Subcutaneous adipose tissue (tissue), 4 donors: ENCODE results near the gene HDAC8. TPM values are rescaled to one million over a fixed set of nuclear protein-coding genes. Genes with fewer than 3 reads are reported as not detected.

Experiments
- CTCF ChIP-seq: fragments of 450-650 bp; IDR thresholded peaks from one replicate; pipeline ENCODE4 v1.5.1; 2016; ENCODE audit warnings: low read depth, mild to moderate bottlenecking, control low read depth, antibody characterized with exemption, moderate library complexity
- total RNA-seq, 4 donors: library from RNA; depleted of rRNA; stranded (reverse); fragments of >200 nt; gene quantifications; one replicate each; pipeline ENCODE4 v1.1.0, GENCODE V29; 2016

Gene HDAC8
- total RNA-seq, 4 donors from 2014 or later = 26.2 to 34.0 (median 31.5) TPM

- no peak for TF ChIP-seq CTCF
These were observed 105.5 kb downstream of the HDAC8 start for GRCh38 chrX:72467135-72467534.

DNA sequence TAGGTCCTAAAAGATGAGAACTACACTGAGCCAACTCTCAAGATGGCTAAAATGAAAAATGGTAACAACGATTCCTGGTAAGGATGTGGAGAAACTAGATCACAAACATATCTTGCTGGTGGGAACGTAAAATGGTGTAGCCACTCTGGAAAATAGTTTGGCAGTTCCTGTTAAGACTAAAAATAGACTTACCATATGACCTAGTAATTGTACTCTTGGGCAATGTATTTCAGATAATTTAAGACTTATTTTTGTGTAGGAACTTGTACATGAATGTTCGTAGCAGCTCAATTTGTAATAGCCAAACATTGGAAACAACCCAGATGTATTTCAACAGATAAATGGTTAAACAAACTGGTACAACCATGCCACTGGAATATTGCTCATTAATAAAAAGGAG is 106.2 kb downstream of the HDAC8 start:
- no peak for TF ChIP-seq CTCF

GRCh38 chrX:72465889-72466288 is 106.8 kb downstream of the HDAC8 start:
- no peak for TF ChIP-seq CTCF

DNA sequence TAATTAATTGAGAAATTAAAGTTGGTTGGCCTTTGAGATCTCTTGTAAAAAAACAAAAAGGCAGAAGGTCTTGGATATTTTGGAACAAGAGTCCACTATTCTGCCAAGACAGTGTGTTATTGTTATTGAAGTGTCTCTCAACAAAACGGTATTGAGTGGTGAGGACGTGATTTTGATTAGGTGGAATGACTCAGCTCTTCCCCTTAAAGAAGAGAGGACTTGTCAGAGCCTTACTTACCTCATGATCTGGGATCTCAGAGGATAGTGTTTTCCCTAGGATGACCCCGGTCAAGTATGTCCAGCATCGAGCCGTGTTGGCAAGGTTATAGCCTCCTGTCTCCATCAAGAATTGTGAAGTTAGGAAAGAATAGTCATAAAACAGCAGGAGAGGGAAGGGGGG is 110.9 kb downstream of the HDAC8 start:
- TF ChIP-seq CTCF = no peak

DNA sequence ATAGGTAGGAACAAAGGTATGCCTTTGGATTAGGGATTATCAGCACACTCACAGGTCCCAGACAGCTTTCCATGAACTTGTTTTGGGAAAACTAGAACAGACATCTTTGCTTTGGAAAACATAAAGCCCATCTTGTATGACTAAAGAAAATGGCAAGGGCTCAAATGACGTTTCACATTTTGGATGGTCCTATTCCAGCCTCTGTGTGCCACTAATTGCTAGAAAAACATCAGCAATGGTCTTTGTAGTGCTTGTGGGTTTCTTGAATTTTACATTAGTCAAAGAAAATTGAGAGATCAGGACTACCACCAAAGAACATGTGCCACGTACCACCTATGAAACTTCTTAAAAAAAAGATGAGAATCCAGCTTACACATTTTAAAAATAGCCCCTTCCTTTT is 111.4 kb downstream of the HDAC8 start:
- TF ChIP-seq CTCF = no peak

DNA sequence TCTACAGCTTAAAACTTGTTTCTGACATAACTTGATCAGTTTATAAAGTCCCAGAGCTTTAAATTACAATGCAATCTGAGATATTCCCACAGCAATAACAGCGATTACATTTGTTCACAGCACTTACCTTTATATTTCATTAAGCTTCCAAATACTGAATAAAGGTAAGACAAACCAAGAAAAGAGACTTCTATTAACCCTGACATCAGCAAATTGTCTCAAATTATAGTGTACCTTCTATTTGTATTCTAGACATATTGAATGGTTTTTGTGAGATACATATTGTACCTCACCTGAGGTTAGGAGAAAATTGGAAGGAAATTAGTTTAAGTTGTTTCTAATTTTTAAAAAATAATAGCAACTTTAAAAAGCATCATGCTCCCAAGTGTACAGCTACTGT is 111.9 kb downstream of the HDAC8 start:
- no peak for TF ChIP-seq CTCF

DNA sequence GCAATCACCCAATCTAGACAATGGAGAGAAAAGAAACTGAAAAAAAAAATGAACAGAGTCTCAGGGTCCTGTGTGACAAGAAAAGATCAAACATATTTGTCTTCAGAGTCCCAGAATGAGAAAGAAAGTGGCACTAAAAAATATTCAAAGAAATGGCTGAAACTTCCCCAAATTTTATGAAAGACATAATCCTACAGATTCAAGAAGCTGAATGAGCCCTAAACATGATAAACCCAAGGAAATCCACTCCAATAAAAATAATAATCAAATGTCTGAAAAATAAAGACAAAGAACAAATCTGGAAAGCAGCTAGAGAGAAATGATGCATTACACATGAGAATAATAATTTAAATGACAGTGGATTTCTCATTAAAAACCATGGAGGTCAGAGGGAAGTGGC is 136.6 kb downstream of the HDAC8 start:
- TF ChIP-seq CTCF = no peak
